RWPE1 (cell line): ENCODE measurements around the gene ASIC5.

Experiments used
- CTCF ChIA-PET: fragments of 350-600 bp; sonication (Branson Sonifier 250); formaldehyde crosslinking; extraction: SDS; loops from one replicate; lab custom pipeline; 2021; lab: Yijun Ruan, JAX
- POLR2A ChIA-PET: fragments of 400-600 bp; formaldehyde crosslinking; extraction: SDS; loops from one replicate; lab custom pipeline; 2020; ENCODE audit warnings: antibody characterized with exemption; ENCODE audit not compliant: low non-redundant PET; lab: Yijun Ruan, JAX
- DNase-seq: peaks from one replicate; pipeline ENCODE4 v3.0.0; 2012; ENCODE audit warnings: low spot score
- H3K27ac ChIP-seq: fragments of 450-650 bp; 2 replicates; pipeline ENCODE4 v1.5.1; 2017
- TF ChIP-seq, protein P1 (sequence below): fragments of 450-650 bp; conservative IDR thresholded peaks from 2 replicates; pipeline ENCODE4 v1.5.1; 2017; ENCODE audit warnings: low read depth, mild to moderate bottlenecking

Gene ASIC5

DNA sequence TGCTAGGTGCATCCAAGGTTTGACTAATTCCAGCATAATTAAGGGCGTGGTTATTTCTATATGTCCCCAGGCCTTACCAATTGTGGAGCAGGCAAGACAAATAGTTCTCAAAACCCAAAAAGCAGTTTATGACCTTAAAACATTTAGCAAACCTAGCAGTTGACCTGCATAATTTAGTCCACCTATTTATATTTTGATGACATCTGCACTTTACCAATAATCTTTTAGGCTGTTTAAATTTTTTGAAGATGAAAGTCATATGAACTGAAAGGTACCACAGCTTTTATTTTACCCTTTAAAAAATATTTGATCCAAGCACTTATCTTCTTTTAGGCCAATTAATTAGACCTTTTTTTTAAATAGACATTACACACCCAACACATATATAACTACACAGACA is 9.8 kb upstream of the ASIC5 start:
- TF ChIP-seq, protein P1, sequence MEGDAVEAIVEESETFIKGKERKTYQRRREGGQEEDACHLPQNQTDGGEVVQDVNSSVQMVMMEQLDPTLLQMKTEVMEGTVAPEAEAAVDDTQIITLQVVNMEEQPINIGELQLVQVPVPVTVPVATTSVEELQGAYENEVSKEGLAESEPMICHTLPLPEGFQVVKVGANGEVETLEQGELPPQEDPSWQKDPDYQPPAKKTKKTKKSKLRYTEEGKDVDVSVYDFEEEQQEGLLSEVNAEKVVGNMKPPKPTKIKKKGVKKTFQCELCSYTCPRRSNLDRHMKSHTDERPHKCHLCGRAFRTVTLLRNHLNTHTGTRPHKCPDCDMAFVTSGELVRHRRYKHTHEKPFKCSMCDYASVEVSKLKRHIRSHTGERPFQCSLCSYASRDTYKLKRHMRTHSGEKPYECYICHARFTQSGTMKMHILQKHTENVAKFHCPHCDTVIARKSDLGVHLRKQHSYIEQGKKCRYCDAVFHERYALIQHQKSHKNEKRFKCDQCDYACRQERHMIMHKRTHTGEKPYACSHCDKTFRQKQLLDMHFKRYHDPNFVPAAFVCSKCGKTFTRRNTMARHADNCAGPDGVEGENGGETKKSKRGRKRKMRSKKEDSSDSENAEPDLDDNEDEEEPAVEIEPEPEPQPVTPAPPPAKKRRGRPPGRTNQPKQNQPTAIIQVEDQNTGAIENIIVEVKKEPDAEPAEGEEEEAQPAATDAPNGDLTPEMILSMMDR: no peak
- DNase-seq: no peak
- CTCF ChIA-PET: no interaction called here
- POLR2A ChIA-PET: no interaction called here
- no peak overlapping the region for H3K27ac ChIP-seq

- DNase-seq: no peak
- TF ChIP-seq, protein P1: no peak
- ChIA-PET CTCF (no interaction called here), POLR2A (no interaction called here)
- no peak overlapping the region for H3K27ac ChIP-seq
Observed at GRCh38 chr4:155855897-155856296, 10.2 kb downstream of the ASIC5 start.

DNA sequence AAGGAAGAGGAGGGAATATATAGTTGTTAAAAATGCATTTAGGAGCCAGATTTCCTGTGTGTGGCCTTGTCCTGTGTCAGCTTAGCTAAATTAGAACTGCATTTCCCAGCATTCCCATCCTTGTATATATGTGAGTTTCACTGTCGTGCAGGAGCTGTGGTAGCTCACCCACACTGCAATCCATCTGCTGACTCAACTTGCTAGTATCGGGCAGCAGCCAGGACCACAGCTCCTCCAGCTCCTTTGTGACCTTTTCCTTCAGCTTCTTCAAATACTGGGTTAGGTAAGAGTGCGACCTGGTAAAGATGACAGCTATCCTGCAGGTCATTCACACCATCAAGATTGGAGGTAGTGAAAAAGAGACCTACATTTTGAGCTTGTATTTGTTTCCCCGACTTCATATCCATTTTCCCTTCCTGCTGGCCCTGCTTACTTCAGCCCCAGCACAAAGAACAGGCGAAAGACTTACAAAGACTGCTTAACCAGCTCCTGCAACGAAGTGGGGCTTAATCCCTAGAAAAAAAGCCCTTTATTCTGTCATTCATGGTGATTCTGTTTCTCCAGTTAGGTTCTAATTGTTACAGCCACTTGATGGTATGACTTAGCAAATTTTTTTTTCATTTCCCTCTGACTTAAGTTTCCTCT is 11.4 kb downstream of the ASIC5 start:
- TF ChIP-seq, protein P1: no peak
- ChIA-PET POLR2A (no interaction called here), CTCF (interaction anchor here (0.7 kb wide), 1 partner anchor 8 kb away, joined by 3 read pairs; no protein-coding TSS in a partner anchor)
- H3K27ac ChIP-seq: no peak overlapping the region
- no peak for DNase-seq

- no peak for DNase-seq
- POLR2A ChIA-PET: no interaction called here
- TF ChIP-seq, protein P1: no peak
- CTCF ChIA-PET: no interaction called here
- H3K27ac ChIP-seq: no peak overlapping the region
Observed at GRCh38 chr4:155853189-155853588, 12.9 kb downstream of the ASIC5 start.

- TF ChIP-seq, protein P1: no peak
- ChIA-PET POLR2A (no interaction called here), CTCF (interaction anchor here (0.7 kb wide), 1 partner anchor 1416 kb away, joined by 3 read pairs; no protein-coding TSS in a partner anchor)
- no peak for DNase-seq
- no peak overlapping the region for H3K27ac ChIP-seq
Observed at GRCh38 chr4:155849042-155849441, 17.0 kb downstream of the ASIC5 start.

DNA sequence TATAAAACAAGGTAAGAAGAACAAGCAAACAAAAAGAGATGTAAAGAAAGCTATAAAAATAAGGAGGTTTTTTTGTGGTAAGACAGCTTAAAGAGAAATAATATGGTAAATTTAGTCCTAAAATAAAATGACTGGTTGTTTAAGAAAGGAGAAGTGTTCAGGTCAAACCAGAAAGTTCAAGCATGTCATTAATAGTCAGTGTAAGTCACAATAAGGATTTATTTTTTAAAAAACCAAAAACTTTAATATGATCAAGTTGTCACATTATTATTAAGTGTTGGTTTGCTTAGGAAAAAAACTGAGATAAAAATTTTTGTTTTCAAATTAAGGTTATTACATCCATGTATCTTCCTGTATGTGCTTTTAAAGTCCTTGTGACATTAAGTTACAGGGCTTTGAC is 19.1 kb downstream of the ASIC5 start:
- CTCF ChIA-PET: interaction anchor here (1.4 kb wide), 1 partner anchor 37 kb away, joined by 3 read pairs; no protein-coding TSS in a partner anchor

More for the DNA sequence above, 19.1 kb downstream of the ASIC5 start:
- no peak overlapping the region for H3K27ac ChIP-seq
- POLR2A ChIA-PET: no interaction called here
- no peak for DNase-seq
- TF ChIP-seq, protein P1: no peak
